Skeletal muscle tissue (tissue), 4 donors: ENCODE data around the gene APH1B. TPM values are rescaled to one million over a fixed set of nuclear protein-coding genes. Genes with fewer than 3 reads are reported as not detected.
A peak's percentile ranks its signal among the peaks of the same experiment; 100 is the strongest.
"Not testable (repeated sequence)": the region's sequence is repeated elsewhere in the genome, so short reads cannot be mapped to it uniquely, and the experiment has no call there.

ENCODE experiments used
- H3K27ac ChIP-seq: one replicate; pipeline ENCODE4 v1.7.0; 2013; ENCODE audit warnings: mild to moderate bottlenecking, low read depth, low read length, inconsistent platforms
- H3K27me3 ChIP-seq, 3 donors: one replicate each; pipeline ENCODE4 v1.7.0; 2013; ENCODE audit warnings: low read length in 3 of 3; ENCODE audit not compliant: control insufficient read depth in 3 of 3, insufficient read depth in 3 of 3
- H3K36me3 ChIP-seq, 3 donors: one replicate each; pipeline ENCODE4 v1.7.0; 2013; ENCODE audit warnings: low read length in 3 of 3; ENCODE audit not compliant: control insufficient read depth in 3 of 3, insufficient read depth in 3 of 3
- H3K4me1 ChIP-seq, 3 donors: one replicate each; pipeline ENCODE4 v1.7.0; 2013; ENCODE audit warnings: low read length in 3 of 3, mild to moderate bottlenecking in 3 of 3; ENCODE audit not compliant: control insufficient read depth in 3 of 3, insufficient read depth in 3 of 3
- H3K4me3 ChIP-seq, 3 donors: one replicate each; pipeline ENCODE4 v1.7.0; 2013; ENCODE audit warnings: low read length in 3 of 3
- H3K9ac ChIP-seq, 3 donors: one replicate each; pipeline ENCODE4 v1.7.0; 2013; ENCODE audit warnings: low read length in 3 of 3, mild to moderate bottlenecking in 3 of 3, moderate library complexity in 2 of 3, low read depth in 1 of 3
- H3K9me3 ChIP-seq, 3 donors: one replicate each; pipeline ENCODE4 v1.7.0; 2013; ENCODE audit warnings: low read length in 3 of 3; ENCODE audit not compliant: control insufficient read depth in 3 of 3
- total RNA-seq: library from RNA; depleted of rRNA; stranded (reverse); fragments of >200 nt; gene quantifications from one replicate; pipeline ENCODE4 v1.2.3, GENCODE V29; 2014
- donor health status: Osteomylitis.

The APH1B gene
- 15.1 TPM for total RNA-seq

DNA sequence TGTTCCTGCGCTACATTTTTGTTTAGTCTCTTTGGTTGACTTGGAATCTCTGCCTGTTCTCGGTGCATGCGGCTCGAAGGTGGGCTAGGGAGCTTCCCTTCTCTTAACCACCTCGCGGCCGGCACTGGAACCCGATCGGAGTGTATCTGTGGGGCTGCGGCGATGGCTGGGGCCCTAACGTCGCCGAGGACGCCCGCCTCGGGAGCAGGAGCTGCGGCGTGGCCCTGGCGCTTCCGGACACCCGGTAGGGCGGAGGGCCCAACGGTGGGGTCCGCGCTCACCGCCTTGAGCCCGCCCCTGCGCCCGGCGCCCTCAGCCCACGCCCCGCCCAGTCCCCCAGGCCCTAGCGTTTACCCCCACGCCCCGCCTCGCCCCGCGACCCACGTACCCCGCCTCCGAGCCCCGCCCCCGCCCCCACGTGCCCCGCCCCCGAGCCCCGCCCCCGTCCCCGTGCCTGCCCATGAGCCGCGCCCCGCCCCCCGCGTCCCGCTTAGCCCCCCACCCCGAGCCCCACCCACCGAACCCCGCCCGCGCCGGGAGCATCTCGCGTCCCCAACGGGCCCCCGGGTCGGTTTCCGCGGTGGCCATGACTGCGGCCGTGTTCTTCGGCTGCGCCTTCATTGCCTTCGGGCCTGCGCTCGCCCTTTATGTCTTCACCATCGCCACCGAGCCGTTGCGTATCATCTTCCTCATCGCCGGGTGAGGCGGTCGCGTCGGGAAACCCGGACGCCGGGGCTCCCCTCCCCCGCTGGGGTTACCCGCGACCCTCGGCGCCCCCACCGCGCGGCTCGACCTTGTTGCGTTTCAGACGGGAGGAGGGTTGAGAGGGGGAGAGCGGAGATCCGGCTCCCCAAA lies at the start of gene APH1B:
TSS of gene APH1B (plus strand) at position 568 of the 855 bp plus-strand sequence. CDS start at position 587, 19 bp downstream.
- H3K9me3 ChIP-seq: no peaks in the 10 kb centered on the region
- H3K9ac ChIP-seq: peak within 1 kb of the TSS; percentile 82 to 89 (median 86)

DNA sequence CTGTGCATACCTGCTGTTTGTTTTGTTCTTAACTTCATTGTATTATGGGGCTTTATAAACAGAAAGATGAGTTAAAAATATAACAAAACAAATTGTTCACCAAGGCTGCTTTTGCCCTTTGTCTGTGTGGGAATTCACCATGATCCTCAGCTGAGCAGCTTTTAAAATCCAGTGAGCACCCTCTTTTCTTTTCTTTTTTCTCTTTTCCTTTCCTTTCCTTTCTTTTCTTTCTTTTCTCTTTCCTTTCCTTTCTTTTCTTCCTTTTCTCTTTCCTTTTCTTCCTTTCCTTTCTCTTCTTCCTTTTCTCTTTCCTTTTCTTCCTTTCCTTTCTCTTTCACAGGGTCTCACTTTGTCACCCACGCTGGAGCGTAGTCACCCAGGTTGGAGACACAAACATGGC lies 49.7 kb upstream of the APH1B start:
- no peaks in the 10 kb centered on the region for H3K36me3 ChIP-seq
- no peaks in the 10 kb centered on the region for H3K9me3 ChIP-seq
- H3K27ac ChIP-seq: no peak overlapping the region
- no peaks in the 10 kb centered on the region for H3K27me3 ChIP-seq
- no peak overlapping the region for H3K9ac ChIP-seq
- H3K4me3 ChIP-seq: no peak overlapping the region
- H3K4me1 ChIP-seq: no peaks in the 10 kb centered on the region

More for the DNA sequence above, at the start of gene APH1B:
- H3K36me3 ChIP-seq: no peaks in the 10 kb centered on the region
- H3K27ac ChIP-seq: peak within 1 kb of the TSS; percentile 71
- H3K27me3 ChIP-seq: no peaks in the 10 kb centered on the region
- H3K4me3 ChIP-seq: peak within 1 kb of the TSS; percentile 83 to 88 (median 86)
- H3K4me1 ChIP-seq: peaks cover 3 to 11% (median 7%) of the 10 kb centered on the region in 3 donors

DNA sequence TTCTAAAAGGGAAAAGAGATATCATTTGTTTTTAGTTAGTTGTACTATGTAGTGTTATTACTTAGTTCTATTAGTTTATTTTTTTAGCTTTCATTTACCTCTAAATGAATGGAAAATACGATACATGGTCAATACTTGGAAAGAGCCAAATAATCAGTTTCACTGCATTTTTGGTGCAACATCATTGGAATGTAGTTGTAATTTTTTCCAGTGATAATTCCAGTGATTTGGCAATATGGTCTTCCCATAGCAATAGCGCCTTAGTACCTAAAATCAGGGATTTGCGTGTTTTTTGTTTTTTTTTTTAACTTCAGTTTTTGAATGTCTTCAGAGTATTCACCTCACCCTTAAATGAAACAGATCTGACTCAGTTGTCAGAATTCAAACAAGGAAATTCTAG lies 46.2 kb upstream of the APH1B start:
- no peak overlapping the region for H3K27ac ChIP-seq

DNA sequence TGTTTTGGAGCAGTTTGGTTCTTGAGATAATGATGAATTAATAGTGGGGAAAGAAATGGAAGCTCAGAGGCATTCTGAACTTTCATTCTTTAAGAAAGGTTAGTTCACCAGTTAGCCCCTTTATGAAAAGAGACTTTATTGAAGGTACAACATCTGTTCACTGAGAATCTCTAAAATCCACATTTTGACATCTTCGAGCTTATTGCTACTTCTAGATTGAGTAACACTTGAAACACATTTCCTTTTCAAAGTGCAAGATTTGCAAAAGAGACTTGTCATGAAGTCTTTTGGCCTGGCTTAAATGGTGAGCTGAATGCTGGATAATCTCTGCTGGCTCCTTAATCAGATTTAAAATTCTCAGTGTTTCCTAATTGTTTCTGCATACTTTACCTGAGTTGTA lies 45.7 kb upstream of the APH1B start:
- H3K27ac ChIP-seq: no peak overlapping the region
- no peaks in the 10 kb centered on the region for H3K9me3 ChIP-seq
- no peaks in the 10 kb centered on the region for H3K36me3 ChIP-seq
- peaks cover 7 to 12% (median 8%) of the 10 kb centered on the region in 3 donors for H3K4me1 ChIP-seq
- no peaks in the 10 kb centered on the region for H3K27me3 ChIP-seq
- no peak overlapping the region for H3K4me3 ChIP-seq
- H3K9ac ChIP-seq: no peak overlapping the region

More for the DNA sequence above, 46.2 kb upstream of the APH1B start:
- H3K4me1 ChIP-seq: peaks cover 7 to 12% (median 8%) of the 10 kb centered on the region in 3 donors
- no peaks in the 10 kb centered on the region for H3K9me3 ChIP-seq
- H3K27me3 ChIP-seq: no peaks in the 10 kb centered on the region
- H3K36me3 ChIP-seq: no peaks in the 10 kb centered on the region
- H3K9ac ChIP-seq: no peak overlapping the region
- no peak overlapping the region for H3K4me3 ChIP-seq

DNA sequence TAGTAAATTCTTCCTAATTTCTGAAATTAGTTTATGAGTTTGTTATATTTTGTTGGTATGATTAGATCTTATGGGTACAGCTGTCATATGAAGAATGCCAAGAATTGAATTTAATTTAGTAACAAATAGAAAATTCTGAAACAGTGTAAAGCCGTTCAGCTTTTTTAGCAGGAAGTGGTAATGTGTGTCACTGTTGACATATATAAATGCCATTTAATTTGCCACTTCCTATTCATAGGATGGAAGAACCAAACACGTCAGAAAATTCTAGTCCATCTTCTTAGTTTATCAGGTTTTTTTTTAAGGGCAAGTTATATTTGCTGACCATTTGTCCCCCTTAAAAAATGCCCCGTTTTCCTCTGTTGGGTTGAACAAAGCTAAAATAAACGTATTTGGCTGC lies 45.0 kb upstream of the APH1B start:
- Histone ChIP-seq H3K27me3 (no peaks in the 10 kb centered on the region), H3K36me3 (no peaks in the 10 kb centered on the region), H3K4me1 (peaks cover 7 to 12% (median 8%) of the 10 kb centered on the region in 3 donors), H3K4me3 (no peak overlapping the region), H3K27ac (no peak overlapping the region), H3K9me3 (no peaks in the 10 kb centered on the region), H3K9ac (no peak overlapping the region)

DNA sequence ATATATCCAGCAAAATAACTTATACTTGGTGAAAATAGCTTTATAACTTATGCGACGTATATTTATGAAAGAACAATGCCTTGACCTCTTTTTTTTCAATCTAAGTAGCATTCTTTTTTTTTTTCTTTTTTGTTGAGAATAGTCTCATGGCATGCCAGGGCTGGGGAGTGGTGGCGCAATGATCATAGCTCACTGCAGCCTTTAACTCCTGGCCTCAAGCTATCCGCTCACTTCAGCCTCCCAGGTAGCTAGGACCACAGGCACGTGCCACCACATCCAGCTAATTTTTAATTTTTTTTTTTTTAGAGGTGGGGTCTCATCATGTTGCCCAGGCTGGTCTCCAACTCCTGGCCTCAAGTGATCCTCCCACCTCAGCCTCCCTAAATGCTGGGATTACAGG lies 44.5 kb upstream of the APH1B start:
- Histone ChIP-seq H3K9me3 (no peaks in the 10 kb centered on the region), H3K4me1 (peaks cover 7 to 12% (median 8%) of the 10 kb centered on the region in 3 donors), H3K4me3 (no peak overlapping the region), H3K36me3 (no peaks in the 10 kb centered on the region), H3K9ac (no peak overlapping the region), H3K27ac (no peak overlapping the region), H3K27me3 (no peaks in the 10 kb centered on the region)

DNA sequence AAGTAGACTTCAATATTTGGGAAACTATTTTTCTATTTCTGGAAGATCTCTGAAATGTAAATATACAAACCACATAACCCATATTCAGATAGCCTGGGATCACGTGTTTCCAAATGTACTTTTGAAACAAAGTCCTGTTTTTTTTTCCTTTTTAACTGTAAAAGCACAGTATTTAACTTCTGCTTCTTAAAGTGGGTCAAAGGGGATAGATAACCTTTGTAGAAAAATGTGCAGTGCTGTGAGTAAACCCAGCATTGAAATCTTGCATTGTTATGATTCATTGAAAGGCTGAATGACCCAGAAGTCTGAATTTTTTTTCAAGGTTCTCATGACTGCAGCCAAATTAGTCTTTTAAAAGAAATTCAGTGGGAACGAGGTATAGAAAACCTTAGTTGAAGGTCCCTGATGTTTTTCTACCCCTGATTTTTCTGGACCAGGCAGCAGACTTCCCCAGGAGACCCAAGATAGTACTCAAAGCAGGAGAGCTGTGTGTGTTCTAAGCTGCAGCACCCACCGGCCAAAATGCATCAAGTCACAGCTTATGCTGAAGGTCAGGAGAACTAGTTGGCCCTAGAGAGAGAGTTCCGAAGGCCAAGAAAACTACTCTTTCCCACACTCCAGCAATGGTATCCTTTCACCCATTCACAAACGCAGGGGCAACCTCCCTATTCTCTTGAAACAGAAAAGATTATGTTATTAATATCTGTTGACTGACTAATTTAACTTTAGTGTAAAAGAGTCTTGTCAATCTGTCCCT lies 43.6 kb upstream of the APH1B start:
- H3K4me3 ChIP-seq: no peak overlapping the region
- H3K27me3 ChIP-seq: no peaks in the 10 kb centered on the region
- H3K36me3 ChIP-seq: no peaks in the 10 kb centered on the region
- H3K27ac ChIP-seq: peak overlapping the region; percentile 74
- H3K9ac ChIP-seq: no peak overlapping the region
- no peaks in the 10 kb centered on the region for H3K9me3 ChIP-seq
- H3K4me1 ChIP-seq: peaks cover 8 to 15% (median 9%) of the 10 kb centered on the region in 3 donors

DNA sequence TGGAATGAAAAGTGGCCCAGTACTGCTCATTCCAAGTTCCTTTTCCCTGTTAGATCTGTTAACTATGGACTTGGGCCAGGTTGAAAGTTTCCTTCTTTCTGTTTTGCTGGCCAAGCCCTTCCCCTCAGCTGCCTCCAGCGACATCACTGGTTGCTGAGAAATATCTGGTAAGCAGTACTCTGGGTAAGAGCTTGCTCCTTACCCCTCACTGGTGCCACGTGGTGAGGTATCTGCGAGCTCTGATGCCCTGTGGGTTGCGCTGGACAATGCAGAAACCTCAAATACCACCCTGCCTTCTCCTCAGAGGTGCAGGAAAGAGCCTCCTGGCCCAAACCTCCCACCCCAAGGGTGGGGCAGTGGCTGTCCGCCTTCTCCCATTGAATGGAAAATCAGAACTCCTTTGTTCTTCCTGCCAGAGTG lies 42.9 kb upstream of the APH1B start:
- Histone ChIP-seq H3K9me3 (no peaks in the 10 kb centered on the region), H3K27me3 (no peaks in the 10 kb centered on the region), H3K4me3 (no peak overlapping the region), H3K36me3 (no peaks in the 10 kb centered on the region), H3K9ac (no peak overlapping the region), H3K27ac (peak overlapping the region; percentile 74), H3K4me1 (peaks cover 8 to 17% (median 9%) of the 10 kb centered on the region in 3 donors)

DNA sequence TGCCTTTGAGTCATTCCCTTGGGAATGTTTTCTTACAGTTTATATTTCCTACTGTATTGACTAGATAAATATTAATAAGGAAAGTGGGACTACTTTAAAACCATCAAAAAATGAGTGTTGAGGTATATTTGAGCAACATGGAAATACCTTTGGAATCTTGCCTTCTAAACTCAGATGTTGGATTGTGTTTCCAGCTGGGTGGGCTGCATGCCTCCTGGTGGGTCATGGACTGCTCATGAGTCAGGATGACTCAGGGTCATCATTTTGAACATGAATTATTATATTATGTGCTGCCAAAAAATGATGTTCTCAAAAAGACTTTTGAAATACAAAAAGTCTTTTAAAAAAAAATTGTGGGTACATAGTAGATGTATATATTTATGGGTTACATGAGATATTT lies 41.1 kb upstream of the APH1B start:
- H3K27ac ChIP-seq: no peak overlapping the region
- H3K4me3 ChIP-seq: no peak overlapping the region
- H3K9ac ChIP-seq: no peak overlapping the region
- H3K9me3 ChIP-seq: no peaks in the 10 kb centered on the region
- H3K4me1 ChIP-seq: peaks cover 8 to 17% (median 9%) of the 10 kb centered on the region in 3 donors
- no peaks in the 10 kb centered on the region for H3K36me3 ChIP-seq
- H3K27me3 ChIP-seq: no peaks in the 10 kb centered on the region

DNA sequence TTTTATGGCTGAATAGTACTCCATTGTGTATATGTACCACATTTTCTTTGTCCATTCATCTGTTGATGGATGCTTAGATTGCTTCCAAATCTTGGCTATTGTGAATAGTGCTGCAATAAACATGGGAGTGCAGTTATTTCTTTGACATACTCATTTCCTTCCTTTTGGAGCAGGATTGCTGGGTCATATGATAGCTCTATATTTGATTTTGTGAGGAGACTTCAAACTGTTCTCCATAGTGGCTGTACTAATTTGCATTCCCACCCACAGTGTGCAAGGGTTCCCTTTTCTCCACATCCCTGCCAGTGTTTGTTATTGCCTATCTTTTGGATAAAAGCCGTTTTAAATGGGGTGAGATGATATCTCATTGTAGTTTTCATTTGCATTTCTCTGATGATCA lies 40.3 kb upstream of the APH1B start:
- not testable (repeated sequence) for H3K27me3 ChIP-seq, H3K27ac ChIP-seq, H3K9ac ChIP-seq, H3K36me3 ChIP-seq, H3K4me3 ChIP-seq, H3K9me3 ChIP-seq
- peaks cover 8 to 17% (median 9%) of the 10 kb centered on the region in 3 donors for H3K4me1 ChIP-seq
